Activated B cell treated with CpG ODN at 0.5 μM for 24 hours (primary cell): Measurements from ENCODE around the gene TSPAN9. TPM values are rescaled to one million over a fixed set of nuclear protein-coding genes. Genes with fewer than 3 reads are reported as not detected.

Source experiments
- ATAC-seq: fragments of 200-7000 bp; cut with Tn5 transposase; one replicate; pipeline ENCODE4 v1.10.0; 2021; ENCODE audit warnings: low read depth, mild to moderate bottlenecking, moderate library complexity
- CTCF ChIA-PET: fragments of 350-600 bp; sonication (Branson Sonifier 250); formaldehyde crosslinking; loops from one replicate; lab custom pipeline; 2021; ENCODE audit warnings: antibody characterized with exemption; lab: Charles Lee
- POLR2A ChIA-PET: fragments of 350-600 bp; sonication (Branson Sonifier 250); formaldehyde crosslinking; loops from one replicate; lab custom pipeline; 2021; ENCODE audit warnings: antibody characterized with exemption; lab: Charles Lee
- DNase-seq: peaks from one replicate; pipeline ENCODE4 v3.0.0; 2022
- H3K27ac Mint-ChIP-seq: one replicate; pipeline ENCODE4 v1.8.0; 2020; ENCODE audit warnings: mixed read lengths
- H3K27me3 Mint-ChIP-seq: one replicate; pipeline ENCODE4 v1.8.0; 2021; ENCODE audit warnings: mixed read lengths
- H3K36me3 Mint-ChIP-seq: one replicate; pipeline ENCODE4 v1.8.0; 2021; ENCODE audit warnings: low read depth, mixed read lengths
- H3K4me1 Mint-ChIP-seq: one replicate; pipeline ENCODE4 v1.8.0; 2021; ENCODE audit warnings: mixed read lengths
- H3K4me3 Mint-ChIP-seq: one replicate; pipeline ENCODE4 v1.8.0; 2020; ENCODE audit warnings: mild to moderate bottlenecking, mixed read lengths
- H3K9me3 Mint-ChIP-seq: one replicate; pipeline ENCODE4 v1.8.0; 2020; ENCODE audit warnings: mixed read lengths
- intact Hi-C: fragments of 100-400 bp; cut with micrococcal nuclease; formaldehyde crosslinking; loops from one replicate; pipeline ENCODE4 v1.15.1; 2024
- total RNA-seq: library from RNA; stranded (reverse); gene quantifications from 2 replicates; pipeline ENCODE4 v1.2.3, GENCODE V29; 2022
- TF ChIP-seq, protein P1 (sequence below): fragments of 200-600 bp; IDR thresholded peaks from one replicate; pipeline ENCODE4 v1.8.0; 2022; ENCODE audit warnings: antibody characterized with exemption, mild to moderate bottlenecking

The TSPAN9 gene
- total RNA-seq, 1 donor from 2014 or later, result 0.20 TPM

DNA sequence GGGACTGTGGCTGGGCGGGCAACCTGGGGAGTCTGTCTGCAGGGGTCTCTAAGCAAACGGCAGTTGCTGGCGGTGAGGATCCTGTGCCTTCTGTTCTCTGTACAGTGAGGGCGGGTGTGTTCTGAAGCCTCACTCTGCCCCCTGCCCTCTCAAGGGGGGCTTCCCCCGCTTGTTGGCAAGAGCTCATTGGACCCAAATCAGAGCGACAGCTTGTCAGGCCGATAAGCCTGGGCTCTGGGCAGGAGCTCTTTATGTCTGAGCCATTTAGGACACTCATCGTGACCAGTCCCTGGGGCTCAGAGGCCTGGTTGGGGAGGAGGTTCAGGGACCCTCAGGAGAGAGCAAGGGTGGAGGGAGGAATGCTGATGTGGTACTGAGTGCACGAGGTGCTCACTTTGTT lies 136.0 kb downstream of the TSPAN9 start:
- no peak overlapping the region for H3K27ac Mint-ChIP-seq
- TF ChIP-seq, protein P1, sequence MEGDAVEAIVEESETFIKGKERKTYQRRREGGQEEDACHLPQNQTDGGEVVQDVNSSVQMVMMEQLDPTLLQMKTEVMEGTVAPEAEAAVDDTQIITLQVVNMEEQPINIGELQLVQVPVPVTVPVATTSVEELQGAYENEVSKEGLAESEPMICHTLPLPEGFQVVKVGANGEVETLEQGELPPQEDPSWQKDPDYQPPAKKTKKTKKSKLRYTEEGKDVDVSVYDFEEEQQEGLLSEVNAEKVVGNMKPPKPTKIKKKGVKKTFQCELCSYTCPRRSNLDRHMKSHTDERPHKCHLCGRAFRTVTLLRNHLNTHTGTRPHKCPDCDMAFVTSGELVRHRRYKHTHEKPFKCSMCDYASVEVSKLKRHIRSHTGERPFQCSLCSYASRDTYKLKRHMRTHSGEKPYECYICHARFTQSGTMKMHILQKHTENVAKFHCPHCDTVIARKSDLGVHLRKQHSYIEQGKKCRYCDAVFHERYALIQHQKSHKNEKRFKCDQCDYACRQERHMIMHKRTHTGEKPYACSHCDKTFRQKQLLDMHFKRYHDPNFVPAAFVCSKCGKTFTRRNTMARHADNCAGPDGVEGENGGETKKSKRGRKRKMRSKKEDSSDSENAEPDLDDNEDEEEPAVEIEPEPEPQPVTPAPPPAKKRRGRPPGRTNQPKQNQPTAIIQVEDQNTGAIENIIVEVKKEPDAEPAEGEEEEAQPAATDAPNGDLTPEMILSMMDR, result no peak
- ChIA-PET CTCF (interaction anchor here (1.5 kb wide), 1 partner anchor 62 kb away, joined by 3 read pairs; no protein-coding TSS in a partner anchor), POLR2A (no interaction called here)
- no peaks in the 10 kb centered on the region for H3K36me3 Mint-ChIP-seq
- no peak for DNase-seq
- H3K4me3 Mint-ChIP-seq, result no peak overlapping the region
- no peaks in the 10 kb centered on the region for H3K9me3 Mint-ChIP-seq
- peaks cover 6% of the 10 kb centered on the region for H3K4me1 Mint-ChIP-seq
- no peak for ATAC-seq
- intact Hi-C loops, result no loop called here
- H3K27me3 Mint-ChIP-seq, result peaks cover 9% of the 10 kb centered on the region

DNA sequence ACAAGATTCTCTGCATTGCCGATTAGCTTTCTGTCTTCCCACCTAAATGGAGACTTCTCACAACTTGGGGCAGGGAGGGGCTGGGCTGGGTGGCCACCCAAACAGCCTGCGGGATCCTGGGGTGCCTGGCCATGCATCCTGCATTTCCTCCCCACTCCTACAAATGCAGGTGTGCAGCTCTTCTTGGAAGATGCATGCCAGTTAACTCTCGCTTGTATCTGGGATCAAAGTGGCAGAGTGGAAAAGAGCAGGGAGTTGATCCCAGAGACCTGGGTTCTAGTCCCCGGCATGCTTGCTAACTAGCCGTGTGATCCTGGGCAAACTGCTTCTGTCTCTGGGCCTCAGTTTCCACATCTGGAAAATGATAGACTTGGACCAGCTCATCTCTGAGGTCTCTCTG lies 136.6 kb downstream of the TSPAN9 start:
- Mint-ChIP-seq H3K4me1 (peaks cover 9% of the 10 kb centered on the region), H3K27ac (no peak overlapping the region), H3K4me3 (no peak overlapping the region), H3K36me3 (no peaks in the 10 kb centered on the region), H3K27me3 (peaks cover 9% of the 10 kb centered on the region), H3K9me3 (no peaks in the 10 kb centered on the region)
- no peak for DNase-seq
- CTCF ChIA-PET, result interaction anchor here (1.5 kb wide), 1 partner anchor 62 kb away, joined by 3 read pairs; no protein-coding TSS in a partner anchor
- intact Hi-C loops, result no loop called here
- no peak for ATAC-seq
- TF ChIP-seq, protein P1, result no peak
- POLR2A ChIA-PET, result no interaction called here

DNA sequence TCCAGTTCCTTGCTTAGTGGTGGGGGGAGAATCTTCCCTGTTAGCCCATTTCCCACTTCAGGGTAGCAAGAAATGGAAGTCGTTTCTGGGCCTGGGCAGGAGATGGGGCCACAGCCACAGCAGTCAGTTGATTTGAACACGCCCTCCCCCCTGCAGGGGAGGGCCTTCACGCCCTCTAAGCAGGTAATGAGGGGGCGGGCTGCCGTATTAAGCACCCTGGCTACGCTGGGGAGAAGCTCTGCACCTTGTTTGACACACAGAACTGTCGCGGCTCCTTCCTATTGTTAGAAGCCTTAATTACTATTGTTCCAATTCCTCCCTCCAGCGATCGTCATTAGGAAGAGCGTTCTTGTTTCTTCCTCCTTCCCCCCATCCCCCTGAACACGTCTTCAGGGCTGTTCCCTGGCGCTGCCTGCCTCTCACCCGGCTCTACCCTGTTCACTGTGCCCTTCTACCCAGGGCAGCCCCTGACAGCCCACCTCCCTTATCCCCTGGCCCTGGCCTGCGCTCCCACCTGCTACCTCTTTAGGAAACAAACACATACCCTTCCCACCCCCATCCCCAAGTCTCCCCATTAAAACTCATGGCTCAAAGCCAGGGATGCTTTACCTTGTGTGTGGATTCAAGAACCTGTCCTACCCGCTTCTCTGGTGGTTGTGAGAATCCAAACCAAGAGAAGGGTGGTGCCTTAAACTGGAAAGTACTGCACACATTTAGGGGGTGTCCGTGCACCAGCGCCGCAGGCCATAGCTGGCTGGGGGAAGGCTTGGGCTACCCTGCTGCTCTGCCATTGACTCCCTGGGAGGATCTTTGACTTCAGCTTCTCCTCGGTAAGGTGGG lies 137.6 kb downstream of the TSPAN9 start:
- H3K27ac Mint-ChIP-seq, result no peak overlapping the region
- ChIA-PET CTCF (no interaction called here), POLR2A (no interaction called here)
- DNase-seq (no peak), ATAC-seq (peak; percentile 31)
- TF ChIP-seq, protein P1, result no peak
- no peaks in the 10 kb centered on the region for H3K9me3 Mint-ChIP-seq
- H3K36me3 Mint-ChIP-seq, result no peaks in the 10 kb centered on the region
- H3K27me3 Mint-ChIP-seq, result peaks cover 9% of the 10 kb centered on the region
- intact Hi-C loops, result no loop called here
- no peak overlapping the region for H3K4me3 Mint-ChIP-seq
- peaks cover 9% of the 10 kb centered on the region for H3K4me1 Mint-ChIP-seq

DNA sequence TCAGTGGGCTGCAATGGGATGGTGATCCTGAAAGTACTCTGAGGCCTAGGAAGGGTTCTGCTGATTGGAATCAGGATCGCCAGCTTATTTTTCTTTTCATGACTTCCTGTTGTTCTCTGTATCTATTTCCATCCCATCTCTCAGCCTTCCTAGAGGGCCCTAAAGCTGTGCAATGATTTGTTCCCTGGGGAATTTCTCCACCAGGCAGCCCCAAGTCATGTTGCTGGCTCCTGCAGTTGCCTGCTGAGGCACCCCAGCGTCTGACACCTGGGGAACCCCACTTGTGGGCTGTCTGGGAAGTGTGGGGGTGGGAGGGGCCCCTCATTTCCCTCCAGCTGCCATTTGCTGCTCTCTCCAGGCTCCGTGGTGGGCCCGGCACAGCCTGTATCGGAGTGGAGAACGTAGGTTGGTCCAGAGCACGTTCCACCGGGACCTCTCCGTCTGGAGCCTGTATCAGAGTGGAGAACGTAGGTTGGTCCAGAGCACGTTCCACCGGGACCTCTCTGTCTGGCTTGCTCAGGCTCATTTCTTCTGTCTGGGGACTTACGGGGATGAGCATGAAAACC lies 138.3 kb downstream of the TSPAN9 start:
- DNase-seq (no peak), ATAC-seq (no peak)
- Mint-ChIP-seq H3K9me3 (no peaks in the 10 kb centered on the region), H3K4me3 (no peak overlapping the region), H3K27ac (no peak overlapping the region), H3K4me1 (peaks cover 9% of the 10 kb centered on the region), H3K36me3 (no peaks in the 10 kb centered on the region), H3K27me3 (peaks cover 9% of the 10 kb centered on the region)
- intact Hi-C loops, result no loop called here
- ChIA-PET CTCF (no interaction called here), POLR2A (no interaction called here)
- TF ChIP-seq, protein P1, result no peak

DNA sequence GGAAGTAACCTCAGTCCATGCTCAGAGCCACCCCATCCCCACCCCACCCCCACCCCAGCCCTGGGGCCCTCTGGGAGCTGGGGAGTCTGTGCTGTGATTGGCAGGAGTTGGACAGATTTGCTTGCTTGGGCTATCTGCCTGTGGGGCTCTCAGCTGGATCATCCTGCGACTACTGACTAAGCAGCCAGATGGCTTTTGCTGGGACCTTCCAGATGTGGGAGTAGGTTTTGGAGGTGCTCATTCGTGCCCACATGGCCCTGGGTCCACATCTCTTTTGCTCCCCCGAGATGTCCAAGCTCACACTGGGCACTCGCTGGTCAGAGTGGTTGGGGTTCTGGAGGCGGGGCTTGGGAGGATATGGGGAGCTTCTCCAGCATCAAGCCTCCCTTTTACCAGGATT lies 138.9 kb downstream of the TSPAN9 start:
- ChIA-PET CTCF (no interaction called here), POLR2A (no interaction called here)
- H3K36me3 Mint-ChIP-seq, result no peaks in the 10 kb centered on the region
- H3K27me3 Mint-ChIP-seq, result peaks cover 9% of the 10 kb centered on the region
- H3K4me1 Mint-ChIP-seq, result peaks cover 9% of the 10 kb centered on the region
- no peak overlapping the region for H3K4me3 Mint-ChIP-seq
- intact Hi-C loops, result no loop called here
- DNase-seq (no peak), ATAC-seq (no peak)
- no peak overlapping the region for H3K27ac Mint-ChIP-seq
- TF ChIP-seq, protein P1, result no peak
- no peaks in the 10 kb centered on the region for H3K9me3 Mint-ChIP-seq
